Activated naive CD4-positive, alpha-beta T cell treated with anti-CD3 and anti-CD28 coated beads for 36 hours (primary cell): ENCODE results near the gene CDK14. TPM values are rescaled to one million over a fixed set of nuclear protein-coding genes. Genes with fewer than 3 reads are reported as not detected.

Source experiments
- CTCF ChIA-PET: fragments of 350-600 bp; sonication (Branson Sonifier 250); formaldehyde crosslinking; loops from one replicate; lab custom pipeline; 2021; ENCODE audit warnings: antibody characterized with exemption; lab: Charles Lee
- DNase-seq: peaks from one replicate; pipeline ENCODE4 v3.0.0-alpha.2; 2020
- H3K27ac Mint-ChIP-seq: one replicate; pipeline ENCODE4 v1.8.0; 2021; ENCODE audit warnings: mild to moderate bottlenecking, mixed read lengths
- H3K27me3 Mint-ChIP-seq: one replicate; pipeline ENCODE4 v1.8.0; 2021; ENCODE audit warnings: low read depth, mixed read lengths
- H3K36me3 Mint-ChIP-seq: one replicate; pipeline ENCODE4 v1.8.0; 2021; ENCODE audit warnings: low read depth, mixed read lengths
- H3K4me1 Mint-ChIP-seq: one replicate; pipeline ENCODE4 v1.8.0; 2021; ENCODE audit warnings: low read depth, mixed read lengths
- H3K4me3 Mint-ChIP-seq: one replicate; pipeline ENCODE4 v1.8.0; 2021; ENCODE audit warnings: mild to moderate bottlenecking, moderate library complexity, mixed read lengths
- H3K9me3 Mint-ChIP-seq: one replicate; pipeline ENCODE4 v1.8.0; 2021; ENCODE audit warnings: mixed read lengths
- intact Hi-C: fragments of 100-400 bp; cut with micrococcal nuclease; formaldehyde crosslinking; loops from one replicate; pipeline ENCODE4 v1.15.1; 2023
- total RNA-seq, 2 experiments: library from RNA; stranded (reverse); gene quantifications; one replicate each; pipeline ENCODE4 v1.2.3, GENCODE V29; 2021

CDK14 gene
- total RNA-seq, 2 experiments from 2014 or later = 0.42 to 0.81 TPM

- intact Hi-C loops = no loop called here
- Mint-ChIP-seq H3K4me1 (no peaks in the 10 kb centered on the region), H3K27ac (no peak overlapping the region), H3K4me3 (no peak overlapping the region), H3K27me3 (peaks cover 4% of the 10 kb centered on the region), H3K36me3 (no peaks in the 10 kb centered on the region), H3K9me3 (no peaks in the 10 kb centered on the region)
- CTCF ChIA-PET = no interaction called here
- DNase-seq = no peak
Measured at GRCh38 chr7:91226411-91226810, 630.3 kb downstream of the CDK14 start.

GRCh38 chr7:91228327-91228726, 632.2 kb downstream of the CDK14 start:
- Mint-ChIP-seq H3K27ac (no peak overlapping the region), H3K9me3 (no peaks in the 10 kb centered on the region), H3K36me3 (no peaks in the 10 kb centered on the region), H3K4me1 (no peaks in the 10 kb centered on the region), H3K4me3 (no peak overlapping the region), H3K27me3 (peaks cover 4% of the 10 kb centered on the region)
- intact Hi-C loops = no loop called here
- DNase-seq = no peak
- CTCF ChIA-PET = interaction anchor here (1.4 kb wide), 1 partner anchor 10 kb away, joined by 5 read pairs; no protein-coding TSS in a partner anchor

GRCh38 chr7:91228927-91229558, 632.9 kb downstream of the CDK14 start:
- Mint-ChIP-seq H3K4me3 (no peak overlapping the region), H3K9me3 (no peaks in the 10 kb centered on the region), H3K36me3 (no peaks in the 10 kb centered on the region), H3K27ac (no peak overlapping the region), H3K4me1 (no peaks in the 10 kb centered on the region), H3K27me3 (peaks cover 4% of the 10 kb centered on the region)
- CTCF ChIA-PET = interaction anchor here (1.4 kb wide), 1 partner anchor 9 kb away, joined by 5 read pairs; no protein-coding TSS in a partner anchor
- intact Hi-C loops = no loop called here
- no peak for DNase-seq

- peaks cover 6% of the 10 kb centered on the region for H3K27me3 Mint-ChIP-seq
- no peaks in the 10 kb centered on the region for H3K9me3 Mint-ChIP-seq
- CTCF ChIA-PET = no interaction called here
- no peaks in the 10 kb centered on the region for H3K36me3 Mint-ChIP-seq
- no peak overlapping the region for H3K4me3 Mint-ChIP-seq
- no peak for DNase-seq
- H3K27ac Mint-ChIP-seq = no peak overlapping the region
- intact Hi-C loops = no loop called here
- no peaks in the 10 kb centered on the region for H3K4me1 Mint-ChIP-seq
Measured at GRCh38 chr7:91230100-91230499, 634.0 kb downstream of the CDK14 start.

- no peak overlapping the region for H3K27ac Mint-ChIP-seq
- no peak for DNase-seq
- H3K9me3 Mint-ChIP-seq = no peaks in the 10 kb centered on the region
- intact Hi-C loops = no loop called here
- H3K4me3 Mint-ChIP-seq = no peak overlapping the region
- no peaks in the 10 kb centered on the region for H3K36me3 Mint-ChIP-seq
- CTCF ChIA-PET = interaction anchor here (0.6 kb wide), 1 partner anchor 11 kb away, joined by 5 read pairs; no protein-coding TSS in a partner anchor
- H3K27me3 Mint-ChIP-seq = peaks cover 6% of the 10 kb centered on the region
- H3K4me1 Mint-ChIP-seq = no peaks in the 10 kb centered on the region
Measured at GRCh38 chr7:91230503-91230902, 634.4 kb downstream of the CDK14 start.

GRCh38 chr7:91233212-91233611, 637.1 kb downstream of the CDK14 start:
- no peaks in the 10 kb centered on the region for H3K4me1 Mint-ChIP-seq
- peaks cover 8% of the 10 kb centered on the region for H3K27me3 Mint-ChIP-seq
- no peak overlapping the region for H3K4me3 Mint-ChIP-seq
- CTCF ChIA-PET = no interaction called here
- DNase-seq = no peak
- intact Hi-C loops = no loop called here
- H3K36me3 Mint-ChIP-seq = no peaks in the 10 kb centered on the region
- H3K27ac Mint-ChIP-seq = no peak overlapping the region
- H3K9me3 Mint-ChIP-seq = no peaks in the 10 kb centered on the region

- no peak for DNase-seq
- no peak overlapping the region for H3K4me3 Mint-ChIP-seq
- intact Hi-C loops = no loop called here
- no peak overlapping the region for H3K27ac Mint-ChIP-seq
- peaks cover 10% of the 10 kb centered on the region for H3K27me3 Mint-ChIP-seq
- H3K9me3 Mint-ChIP-seq = no peaks in the 10 kb centered on the region
- H3K4me1 Mint-ChIP-seq = no peaks in the 10 kb centered on the region
- H3K36me3 Mint-ChIP-seq = no peaks in the 10 kb centered on the region
- CTCF ChIA-PET = interaction anchor here (0.7 kb wide), 1 partner anchor 152 kb away, joined by 5 read pairs; no protein-coding TSS in a partner anchor
Measured at GRCh38 chr7:91235211-91235832, 639.2 kb downstream of the CDK14 start.

GRCh38 chr7:91239171-91239604, 643.1 kb downstream of the CDK14 start:
- no peak for DNase-seq
- H3K27me3 Mint-ChIP-seq = peaks cover 10% of the 10 kb centered on the region
- H3K4me3 Mint-ChIP-seq = no peak overlapping the region
- intact Hi-C loops = no loop called here
- CTCF ChIA-PET = no interaction called here
- H3K4me1 Mint-ChIP-seq = no peaks in the 10 kb centered on the region
- no peaks in the 10 kb centered on the region for H3K36me3 Mint-ChIP-seq
- H3K9me3 Mint-ChIP-seq = no peaks in the 10 kb centered on the region
- no peak overlapping the region for H3K27ac Mint-ChIP-seq

- no peak overlapping the region for H3K27ac Mint-ChIP-seq
- H3K4me1 Mint-ChIP-seq = no peaks in the 10 kb centered on the region
- no peak for DNase-seq
- no peaks in the 10 kb centered on the region for H3K36me3 Mint-ChIP-seq
- no peak overlapping the region for H3K4me3 Mint-ChIP-seq
- peaks cover 8% of the 10 kb centered on the region for H3K27me3 Mint-ChIP-seq
- intact Hi-C loops = no loop called here
- H3K9me3 Mint-ChIP-seq = no peaks in the 10 kb centered on the region
- CTCF ChIA-PET = no interaction called here
Measured at GRCh38 chr7:91239772-91240171, 643.7 kb downstream of the CDK14 start.

GRCh38 chr7:91240376-91240941, 644.3 kb downstream of the CDK14 start:
- CTCF ChIA-PET = no interaction called here
- no peak for DNase-seq

GRCh38 chr7:91242097-91242844, 646.1 kb downstream of the CDK14 start:
- Mint-ChIP-seq H3K27ac (no peak overlapping the region), H3K27me3 (peaks cover 8% of the 10 kb centered on the region), H3K4me1 (no peaks in the 10 kb centered on the region), H3K4me3 (no peak overlapping the region), H3K9me3 (no peaks in the 10 kb centered on the region), H3K36me3 (no peaks in the 10 kb centered on the region)
- intact Hi-C loops = no loop called here
- no peak for DNase-seq
- CTCF ChIA-PET = interaction anchor here (0.7 kb wide), 1 partner anchor 1366 kb away, joined by 3 read pairs; no protein-coding TSS in a partner anchor

More at GRCh38 chr7:91240376-91240941, 644.3 kb downstream of the CDK14 start:
- H3K4me1 Mint-ChIP-seq = no peaks in the 10 kb centered on the region
- no peak overlapping the region for H3K27ac Mint-ChIP-seq
- intact Hi-C loops = no loop called here
- H3K27me3 Mint-ChIP-seq = peaks cover 8% of the 10 kb centered on the region
- no peaks in the 10 kb centered on the region for H3K9me3 Mint-ChIP-seq
- H3K36me3 Mint-ChIP-seq = no peaks in the 10 kb centered on the region
- H3K4me3 Mint-ChIP-seq = no peak overlapping the region

GRCh38 chr7:91243591-91244301, 647.6 kb downstream of the CDK14 start:
- intact Hi-C loops = no loop called here
- no peak overlapping the region for H3K27ac Mint-ChIP-seq
- H3K27me3 Mint-ChIP-seq = peaks cover 6% of the 10 kb centered on the region
- CTCF ChIA-PET = no interaction called here
- H3K4me1 Mint-ChIP-seq = no peaks in the 10 kb centered on the region
- H3K4me3 Mint-ChIP-seq = no peak overlapping the region
- DNase-seq = no peak
- H3K9me3 Mint-ChIP-seq = no peaks in the 10 kb centered on the region
- no peaks in the 10 kb centered on the region for H3K36me3 Mint-ChIP-seq
